ENCODE data around the gene BCL2L12. TPM values are rescaled to one million over a fixed set of nuclear protein-coding genes. Genes with fewer than 3 reads are reported as not detected.
"Not testable (repeated sequence)": the region's sequence is repeated elsewhere in the genome, so short reads cannot be mapped to it uniquely, and the experiment has no call there.

BCL2L12 gene
- total RNA-seq, 1 experiment from 2014 or later, result 3.0 TPM

DNA sequence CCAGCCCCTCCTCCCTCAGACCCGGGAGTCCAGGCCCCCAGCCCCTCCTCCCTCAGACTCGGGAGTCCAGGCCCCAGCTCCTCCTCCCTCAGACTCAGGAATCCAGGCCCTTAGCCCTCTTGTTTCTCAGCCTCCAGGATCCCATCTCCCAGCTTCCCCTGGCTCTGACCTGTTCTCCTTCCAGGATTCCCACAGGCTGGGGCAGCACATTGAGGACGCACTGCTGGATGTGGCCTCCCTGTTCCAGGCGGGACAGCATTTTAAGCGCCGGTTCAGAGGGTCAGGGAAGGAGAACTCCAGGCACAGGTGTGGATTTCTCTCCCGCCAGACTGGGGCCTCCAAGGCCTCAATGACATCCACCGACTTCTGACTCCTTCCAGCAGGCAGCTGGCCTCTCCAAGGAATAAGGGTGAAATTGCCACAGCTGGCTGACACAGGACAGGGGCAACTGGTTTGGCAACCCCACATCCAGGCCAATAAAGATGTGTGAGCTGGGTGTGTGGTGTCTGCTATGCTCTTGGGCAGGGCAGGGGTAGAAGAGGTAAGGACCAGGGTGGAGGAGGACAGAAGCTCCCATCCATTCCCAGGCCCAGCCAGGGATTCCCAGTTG is 47.6 kb downstream of the BCL2L12 start:
- Histone ChIP-seq H3K4me3 (no peak overlapping the region), H3K27me3 (no peaks in the 10 kb centered on the region), H3K36me3 (no peaks in the 10 kb centered on the region), H3K9me3 (peaks cover 2% of the 10 kb centered on the region; the same call in 1 of the 2 replicates)
- no peak for DNase-seq

DNA sequence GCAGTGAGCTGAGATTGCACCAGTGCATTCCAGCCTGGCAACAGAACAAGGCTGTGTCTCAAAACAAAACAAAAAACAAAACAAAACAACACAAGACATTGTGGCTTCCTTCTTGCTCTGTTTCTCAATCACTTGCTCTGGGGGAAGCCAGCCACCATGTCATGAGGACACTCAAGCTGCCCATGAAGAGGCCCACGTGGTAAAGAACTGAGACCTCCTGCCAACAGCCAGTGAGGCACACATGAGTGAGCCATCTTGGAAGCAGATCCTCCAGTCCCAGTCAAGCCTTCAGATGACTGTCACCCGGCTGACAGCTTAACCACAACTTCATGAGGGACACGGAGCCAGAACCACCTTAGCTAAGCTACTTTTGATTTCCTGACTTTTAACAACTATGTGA is 50.4 kb downstream of the BCL2L12 start:
- peak; percentile 31 for DNase-seq
- no peak overlapping the region for H3K4me3 ChIP-seq
- H3K27me3 ChIP-seq, result no peaks in the 10 kb centered on the region
- H3K36me3 ChIP-seq, result no peaks in the 10 kb centered on the region
- peaks cover 2% of the 10 kb centered on the region; the same call in 1 of the 2 replicates for H3K9me3 ChIP-seq

DNA sequence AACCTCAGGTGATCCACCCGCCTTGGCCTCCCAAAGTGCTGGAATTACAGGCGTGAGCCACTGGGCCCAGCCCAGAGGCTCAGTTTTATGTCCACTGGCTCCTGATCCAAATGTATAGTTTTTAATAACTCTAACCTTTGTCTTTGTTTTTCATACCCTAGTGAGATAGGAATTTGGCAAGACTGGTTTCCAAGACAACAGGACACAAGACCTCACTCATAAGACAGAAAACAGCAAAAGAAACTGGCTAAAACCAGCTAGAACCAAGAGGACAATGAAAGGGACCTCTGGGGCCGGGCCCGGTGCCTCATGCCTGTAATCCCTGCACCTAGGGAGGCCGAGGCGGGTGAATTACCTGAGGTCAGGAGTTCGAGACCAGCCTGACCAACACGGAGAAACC is 52.8 kb downstream of the BCL2L12 start:
- peak overlapping the region; percentile 92 for H3K4me3 ChIP-seq
- H3K36me3 ChIP-seq, result peaks cover 7% of the 10 kb centered on the region
- no peak for DNase-seq
- no peaks in the 10 kb centered on the region for H3K27me3 ChIP-seq
- peaks cover 2% of the 10 kb centered on the region; the same call in 1 of the 2 replicates for H3K9me3 ChIP-seq

DNA sequence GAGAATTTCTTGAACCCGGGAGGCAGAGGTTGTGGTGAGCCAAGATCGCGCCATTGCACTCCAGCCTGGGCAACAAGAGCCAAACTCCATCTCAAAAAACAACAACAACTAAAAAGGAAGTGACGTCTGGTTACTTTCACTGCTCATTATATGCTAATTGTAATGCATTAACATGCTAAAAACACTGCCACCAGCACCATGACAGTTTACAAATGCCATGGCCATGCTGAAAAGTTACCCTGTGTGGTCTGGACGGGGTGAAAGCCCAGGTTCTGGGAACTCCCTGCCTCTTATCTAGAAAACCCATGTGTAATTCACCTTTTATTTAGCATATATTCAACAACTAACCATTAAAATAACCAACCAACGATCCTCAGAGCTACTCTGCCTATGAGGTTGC is 53.3 kb downstream of the BCL2L12 start:
- Histone ChIP-seq H3K4me3 (no peak overlapping the region), H3K9me3 (peaks cover 2% of the 10 kb centered on the region; the same call in 1 of the 2 replicates), H3K27me3 (no peaks in the 10 kb centered on the region), H3K36me3 (peaks cover 7% of the 10 kb centered on the region)
- no peak for DNase-seq

DNA sequence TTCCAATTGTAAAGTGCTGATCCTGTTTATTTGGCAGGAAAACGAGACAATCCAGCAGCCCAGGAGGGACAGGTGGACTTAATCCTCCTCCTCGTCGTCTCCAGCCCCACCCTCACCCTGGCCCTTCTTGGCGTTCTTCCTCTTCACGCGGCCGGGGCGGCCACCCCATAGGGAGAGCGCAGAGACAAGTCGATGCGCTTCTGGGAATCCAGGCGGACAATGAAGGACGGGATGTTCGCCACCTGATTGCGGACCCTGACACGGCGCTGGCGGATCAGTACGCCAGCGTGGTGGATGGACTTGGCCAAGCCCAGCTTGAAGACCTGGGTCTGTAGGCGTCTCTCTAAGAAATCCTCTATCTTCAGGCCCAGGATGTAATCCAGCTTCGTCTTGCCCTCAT is 53.7 kb downstream of the BCL2L12 start:
- not testable (repeated sequence) for H3K27me3 ChIP-seq, DNase-seq, H3K9me3 ChIP-seq, H3K4me3 ChIP-seq, H3K36me3 ChIP-seq

Other genes starting within 250 kb of the BCL2L12 start
- not detected in 2 replicates for gene PTH2, start 242.5 kb upstream of the BCL2L12 start, total RNA-seq (2014; rRNA removed; shearing (Covaris generic); ENCODE audit: low replicate concordance)
- not detected in 2 replicates for gene GFY, start 240.5 kb upstream of the BCL2L12 start, total RNA-seq (2014; rRNA removed; shearing (Covaris generic); ENCODE audit: low replicate concordance)
- not detected in 2 replicates for gene SLC17A7, start 224.4 kb upstream of the BCL2L12 start, total RNA-seq (2014; rRNA removed; shearing (Covaris generic); ENCODE audit: low replicate concordance)
- 121 and 144 TPM in 2 replicates for gene PIH1D1, start 214.1 kb upstream of the BCL2L12 start, total RNA-seq (2014; rRNA removed; shearing (Covaris generic); ENCODE audit: low replicate concordance)
- gene ALDH16A1, start 212.7 kb upstream of the BCL2L12 start, total RNA-seq (2014; rRNA removed; shearing (Covaris generic); ENCODE audit: low replicate concordance), result 86.4 and 89.0 TPM in 2 replicates
- gene FLT3LG, start 191.7 kb upstream of the BCL2L12 start, total RNA-seq (2014; rRNA removed; shearing (Covaris generic); ENCODE audit: low replicate concordance), result 0.25 and 5.0 TPM in 2 replicates
- gene RPL13A, start 178.3 kb upstream of the BCL2L12 start, total RNA-seq (2014; rRNA removed; shearing (Covaris generic); ENCODE audit: low replicate concordance), result 1,730 and 3,823 TPM in 2 replicates
- 2,408 and 3,564 TPM in 2 replicates for gene RPS11, start 169.5 kb upstream of the BCL2L12 start, total RNA-seq (2014; rRNA removed; shearing (Covaris generic); ENCODE audit: low replicate concordance)
- 29.6 and 58.0 TPM in 2 replicates for gene FCGRT, start 153.3 kb upstream of the BCL2L12 start, total RNA-seq (2014; rRNA removed; shearing (Covaris generic); ENCODE audit: low replicate concordance)
- gene RCN3, start 137.9 kb upstream of the BCL2L12 start, total RNA-seq (2014; rRNA removed; shearing (Covaris generic); ENCODE audit: low replicate concordance), result 131 and 183 TPM in 2 replicates
- 46.1 and 109 TPM in 2 replicates for gene NOSIP, start 85.4 kb upstream of the BCL2L12 start, total RNA-seq (2014; rRNA removed; shearing (Covaris generic); ENCODE audit: low replicate concordance)
- 0.20 TPM in 1 of 2 replicates, not detected in the other for gene PRRG2, start 84.6 kb upstream of the BCL2L12 start, total RNA-seq (2014; rRNA removed; shearing (Covaris generic); ENCODE audit: low replicate concordance)
- 1.2 and 1.8 TPM in 2 replicates for gene PRR12, start 74.8 kb upstream of the BCL2L12 start, total RNA-seq (2014; rRNA removed; shearing (Covaris generic); ENCODE audit: low replicate concordance)
- gene RRAS, start 25.8 kb upstream of the BCL2L12 start, total RNA-seq (2014; rRNA removed; shearing (Covaris generic); ENCODE audit: low replicate concordance), result 66.4 and 72.7 TPM in 2 replicates
- gene SCAF1, start 23.7 kb upstream of the BCL2L12 start, total RNA-seq (2014; rRNA removed; shearing (Covaris generic); ENCODE audit: low replicate concordance), result 13.4 and 22.7 TPM in 2 replicates
- 64.1 and 104 TPM in 2 replicates for gene IRF3, start 76 bp upstream of the BCL2L12 start, total RNA-seq (2014; rRNA removed; shearing (Covaris generic); ENCODE audit: low replicate concordance)
- gene PRMT1, start 11.3 kb downstream of the BCL2L12 start, total RNA-seq (2014; rRNA removed; shearing (Covaris generic); ENCODE audit: low replicate concordance), result 705 and 777 TPM in 2 replicates
- gene ADM5, start 23.7 kb downstream of the BCL2L12 start, total RNA-seq (2014; rRNA removed; shearing (Covaris generic); ENCODE audit: low replicate concordance), result 0.33 and 1.4 TPM in 2 replicates
- gene CPT1C, start 25.2 kb downstream of the BCL2L12 start, total RNA-seq (2014; rRNA removed; shearing (Covaris generic); ENCODE audit: low replicate concordance), result not detected in 2 replicates
- gene TSKS, start 97.4 kb downstream of the BCL2L12 start, total RNA-seq (2014; rRNA removed; shearing (Covaris generic); ENCODE audit: low replicate concordance), result not detected in 2 replicates
- 83.8 and 115 TPM in 2 replicates for gene AP2A1, start 101.1 kb downstream of the BCL2L12 start, total RNA-seq (2014; rRNA removed; shearing (Covaris generic); ENCODE audit: low replicate concordance)
- 8.2 and 31.4 TPM in 2 replicates for gene FUZ, start 147.4 kb downstream of the BCL2L12 start, total RNA-seq (2014; rRNA removed; shearing (Covaris generic); ENCODE audit: low replicate concordance)
- 27.6 and 45.1 TPM in 2 replicates for gene MED25, start 152.4 kb downstream of the BCL2L12 start, total RNA-seq (2014; rRNA removed; shearing (Covaris generic); ENCODE audit: low replicate concordance)
- 45.1 and 96.1 TPM in 2 replicates for gene PTOV1, start 185.2 kb downstream of the BCL2L12 start, total RNA-seq (2014; rRNA removed; shearing (Covaris generic); ENCODE audit: low replicate concordance)
- gene PNKP, start 201.6 kb downstream of the BCL2L12 start, total RNA-seq (2014; rRNA removed; shearing (Covaris generic); ENCODE audit: low replicate concordance), result 29.4 and 46.4 TPM in 2 replicates
- 12.1 and 16.5 TPM in 2 replicates for gene AKT1S1, start 211.4 kb downstream of the BCL2L12 start, total RNA-seq (2014; rRNA removed; shearing (Covaris generic); ENCODE audit: low replicate concordance)
- gene TBC1D17, start 211.8 kb downstream of the BCL2L12 start, total RNA-seq (2014; rRNA removed; shearing (Covaris generic); ENCODE audit: low replicate concordance), result 5.2 and 11.5 TPM in 2 replicates
- gene IL4I1, start 231.0 kb downstream of the BCL2L12 start, total RNA-seq (2014; rRNA removed; shearing (Covaris generic); ENCODE audit: low replicate concordance), result 3.6 TPM in 1 of 2 replicates, not detected in the other

All from MG63 (cell line).